Muscle of arm (tissue), 12 donors: Measurements from ENCODE around the gene FTSJ1. TPM values are rescaled to one million over a fixed set of nuclear protein-coding genes. Genes with fewer than 3 reads are reported as not detected.
A peak's percentile ranks its signal among the peaks of the same experiment; 100 is the strongest.
"Not testable (repeated sequence)": the region's sequence is repeated elsewhere in the genome, so short reads cannot be mapped to it uniquely, and the experiment has no call there.

Source experiments
- DNase-seq: peaks from one replicate; pipeline ENCODE4 v3.0.0-alpha.2; 2013
- polyA plus RNA-seq, 12 donors: library from polyadenylated mRNA; unstranded; fragments of 120-200 nt; gene quantifications; one replicate each; pipeline ENCODE4 v1.2.1, GENCODE V29; 2013; ENCODE audit not compliant: insufficient read length in 12 of 12

Gene FTSJ1
- polyA plus RNA-seq, 12 donors = 19.4 to 37.3 (median 25.8) TPM; not detected in 1

GRCh38 chrX:48520976-48521352, 45.0 kb downstream of the FTSJ1 start:
- DNase-seq = no peak

- peak; percentile 84 for DNase-seq
These were observed 45.6 kb downstream of the FTSJ1 start, which contains the start of gene EBP for GRCh38 chrX:48521353-48522243. Gene EBP, plus strand, starts transcription at chrX:48521808. Its CDS starts 1,964 bp downstream, at chrX:48523772.

GRCh38 chrX:48522291-48522690, 46.3 kb downstream of the FTSJ1 start:
- no peak for DNase-seq

GRCh38 chrX:48523682-48524081, 47.7 kb downstream of the FTSJ1 start:
- no peak for DNase-seq

GRCh38 chrX:48525853-48526252, 49.9 kb downstream of the FTSJ1 start:
- not testable (repeated sequence) for DNase-seq

GRCh38 chrX:48530736-48531135, 54.7 kb downstream of the FTSJ1 start:
- DNase-seq = no peak

- DNase-seq = no peak
These were observed 55.5 kb downstream of the FTSJ1 start for GRCh38 chrX:48531358-48531959.

GRCh38 chrX:48532161-48532560, 56.2 kb downstream of the FTSJ1 start:
- DNase-seq = no peak

- no peak for DNase-seq
These were observed 57.2 kb downstream of the FTSJ1 start for GRCh38 chrX:48533165-48533564.

Other genes starting within 250 kb of the FTSJ1 start
- gene SSX1, start 220.8 kb upstream of the FTSJ1 start, polyA plus RNA-seq = under 1 TPM in 1 of 12 donors, not detected in 11; 0.12 TPM
- gene SSX3, start 119.5 kb upstream of the FTSJ1 start, polyA plus RNA-seq = not detected
- not detected for gene SSX4, start 92.7 kb upstream of the FTSJ1 start, polyA plus RNA-seq
- not detected for gene SSX4B, start 64.2 kb upstream of the FTSJ1 start, polyA plus RNA-seq
- 10 to 100 TPM in 2 of 12 donors, 1 to 10 TPM in 9, not detected in 1; 3.6 to 30.2 (median 7.7) TPM for gene SLC38A5, start 5.9 kb upstream of the FTSJ1 start, polyA plus RNA-seq
- gene PORCN, start 32.8 kb downstream of the FTSJ1 start, polyA plus RNA-seq = 10 to 100 TPM in 1 of 12 donors, 1 to 10 TPM in 10, not detected in 1; 2.5 to 12.9 (median 4.0) TPM
- gene EBP, start 45.6 kb downstream of the FTSJ1 start, polyA plus RNA-seq = 10 to 100 TPM in 11 of 12 donors, not detected in 1; 13.1 to 34.0 (median 17.4) TPM
- 10 to 100 TPM in 1 of 12 donors, 1 to 10 TPM in 10, not detected in 1; 5.8 to 11.3 (median 8.0) TPM for gene TBC1D25, start 63.5 kb downstream of the FTSJ1 start, polyA plus RNA-seq
- gene RBM3, start 98.3 kb downstream of the FTSJ1 start, polyA plus RNA-seq = 100 to 1,000 TPM; 275 to 787 (median 338) TPM
- gene WDR13, start 121.3 kb downstream of the FTSJ1 start, polyA plus RNA-seq = 100 to 1,000 TPM in 2 of 12 donors, 10 to 100 TPM in 9, not detected in 1; 77.4 to 117 (median 87.8) TPM
- 10 to 100 TPM in 2 of 12 donors, 1 to 10 TPM in 9, not detected in 1; 2.5 to 21.9 (median 3.3) TPM for gene WAS, start 207.6 kb downstream of the FTSJ1 start, polyA plus RNA-seq
- 10 to 100 TPM in 1 of 12 donors, 1 to 10 TPM in 10, not detected in 1; 3.0 to 21.7 (median 3.9) TPM for gene SUV39H1, start 220.5 kb downstream of the FTSJ1 start, polyA plus RNA-seq